Measurements from ENCODE around the gene CARD8.

- TF ChIP-seq EZH2 (IDR thresholded peaks at IDR 0.05; ENCODE audit: borderline replicate concordance, control insufficient read depth, low read depth, low read length) (no peak), ZBTB4 (CRISPR knock-in tag; IDR thresholded peaks at IDR 0.05) (no peak), CTCF (IDR thresholded peaks at IDR 0.05 in 2 of 3, conservative IDR thresholded peaks at IDR 0.05 in 1 of 3; ENCODE audit: control insufficient read depth in 2 of 3, extremely low read depth in 1 of 3, insufficient read depth in 1 of 3, low read depth in 3 of 3, low read length in 3 of 3) (no peak), JUNB (IDR thresholded peaks at IDR 0.05) (no peak), USF2 (IDR thresholded peaks at IDR 0.05; ENCODE audit: borderline replicate concordance, low read depth, low read length) (no peak), MAX (IDR thresholded peaks at IDR 0.05; ENCODE audit: low read depth, low read length) (no peak), POLR2AphosphoS5 (IDR thresholded peaks at IDR 0.05; ENCODE audit: low read length) (no peak), HDGF (IDR thresholded peaks at IDR 0.05) (no peak), TAF1 (IDR thresholded peaks at IDR 0.05; ENCODE audit: borderline replicate concordance, low read depth, low read length) (no peak), REST (IDR thresholded peaks at IDR 0.05; ENCODE audit: low read depth, low read length) (no peak), RFX5 (IDR thresholded peaks at IDR 0.05; ENCODE audit: low read depth, low read length) (no peak), PML (IDR thresholded peaks at IDR 0.05; ENCODE audit: low read length) (no peak), RAD21 (IDR thresholded peaks at IDR 0.05; ENCODE audit: insufficient read depth, low read depth, low read length) (no peak)
Observed at GRCh38 chr19:48283908-48284307, 28.2 kb upstream of the CARD8 start.

Data from GM12878 (cell line).